NK-92 (cell line): ENCODE measurements around the gene OR4E1.
"Not testable (repeated sequence)": the region's sequence is repeated elsewhere in the genome, so short reads cannot be mapped to it uniquely, and the experiment has no call there.

ENCODE experiments used
- DNase-seq: peaks from one replicate; lab custom pipeline; 2025; ENCODE audit not compliant: unreplicated experiment; lab: John Stamatoyannopoulos, UW

Gene OR4E1

GRCh38 chr14:21654215-21654614 is 19.4 kb downstream of the OR4E1 start:
- no peak for DNase-seq

- DNase-seq: no peak
Observed at GRCh38 chr14:21653331-21653885, 20.2 kb downstream of the OR4E1 start, which contains the start of gene OR4E2. Gene OR4E2, plus strand, starts transcription at chr14:21653835. Its CDS starts 11,248 bp downstream, at chr14:21665083.

DNA sequence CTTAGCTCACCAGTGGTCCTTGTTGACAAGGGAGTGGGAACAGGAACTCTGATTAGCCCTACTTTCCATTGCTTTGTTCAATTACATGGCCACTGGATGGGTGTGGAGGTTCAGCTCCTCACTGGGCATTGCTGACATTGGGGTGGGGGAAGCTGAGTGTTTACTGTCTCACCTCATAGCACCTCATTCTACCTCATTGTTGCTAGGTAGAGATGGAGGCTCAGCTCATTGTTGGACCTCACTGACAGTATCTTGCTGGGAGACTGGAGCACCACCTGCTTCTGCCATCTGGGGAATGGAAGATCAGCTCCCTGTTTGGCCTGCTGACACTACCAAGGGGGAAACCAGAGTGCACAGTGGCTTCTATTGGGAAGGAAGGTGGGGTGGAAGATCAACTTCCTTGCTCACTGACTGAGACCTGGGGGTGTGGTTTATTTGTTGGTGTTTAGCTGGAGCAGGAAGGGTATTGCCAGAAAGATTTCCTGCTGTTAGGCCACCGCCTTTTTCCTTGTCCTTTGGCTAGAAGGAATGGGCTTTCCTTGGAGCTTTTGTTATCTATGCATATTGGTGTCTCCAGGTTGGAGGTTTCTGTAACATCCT is 21.3 kb downstream of the OR4E1 start:
- no peak for DNase-seq

GRCh38 chr14:21647380-21647779 is 26.2 kb downstream of the OR4E1 start:
- no peak for DNase-seq

GRCh38 chr14:21643407-21643806 is 30.2 kb downstream of the OR4E1 start:
- DNase-seq: no peak

GRCh38 chr14:21642683-21643082 is 30.9 kb downstream of the OR4E1 start:
- DNase-seq: no peak

GRCh38 chr14:21634840-21635239 is 38.8 kb downstream of the OR4E1 start, which contains the start of gene OR10G2:
Gene OR10G2, minus strand, starts transcription at chr14:21634940. Its CDS starts 98 bp downstream, at chr14:21634842.
- DNase-seq: no peak

GRCh38 chr14:21631084-21631483 is 42.5 kb downstream of the OR4E1 start:
- DNase-seq: no peak

DNA sequence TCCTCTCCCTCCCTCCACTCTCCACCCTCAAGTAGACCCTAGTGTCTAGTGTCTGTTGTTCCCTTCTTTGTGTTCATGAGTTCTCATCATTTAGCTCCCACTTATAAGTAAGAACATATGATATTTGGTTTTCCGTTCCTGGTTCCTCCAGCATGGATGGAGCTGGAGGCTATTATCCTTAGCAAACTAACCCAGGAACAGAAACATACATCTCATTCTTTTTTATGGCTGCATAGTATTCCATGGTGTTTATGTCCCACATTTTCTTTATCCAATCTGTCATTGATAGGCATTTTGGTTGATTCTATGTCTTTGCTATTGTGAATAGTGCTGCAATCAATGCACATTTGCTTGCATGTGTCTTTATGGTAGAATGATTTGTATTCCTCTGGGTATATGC is 43.1 kb downstream of the OR4E1 start:
- not testable (repeated sequence) for DNase-seq

GRCh38 chr14:21626491-21627230 is 47.0 kb downstream of the OR4E1 start:
- no peak for DNase-seq
